CD8-positive, alpha-beta memory T cell (primary cell): ENCODE results near the gene LRRC8D. TPM values are rescaled to one million over a fixed set of nuclear protein-coding genes. Genes with fewer than 3 reads are reported as not detected.

Experiments
- CTCF ChIA-PET: fragments of 350-600 bp; sonication (Branson Sonifier 250); formaldehyde crosslinking; loops from one replicate; lab custom pipeline; 2021; ENCODE audit warnings: antibody characterized with exemption; lab: Charles Lee
- POLR2A ChIA-PET: fragments of 350-600 bp; sonication (Branson Sonifier 250); formaldehyde crosslinking; loops from one replicate; lab custom pipeline; 2021; ENCODE audit warnings: antibody characterized with exemption; lab: Charles Lee
- DNase-seq, 5 donors: peaks; one replicate each; pipeline versions ENCODE4 v3.0.0 to v3.0.0-alpha.2; 2020 to 2022; ENCODE audit warnings: mixed read lengths in 1 of 5
- H3K27ac ChIP-seq: one replicate; pipeline ENCODE4 v1.7.0; 2013; ENCODE audit warnings: low read depth, mild to moderate bottlenecking, low read length, moderate library complexity
- H3K27me3 ChIP-seq: 2 replicates; pipeline ENCODE4 v1.7.0; 2013; ENCODE audit warnings: low read length, mild to moderate bottlenecking; ENCODE audit not compliant: insufficient read depth, poor library complexity, severe bottlenecking
- H3K36me3 ChIP-seq: 2 replicates; pipeline ENCODE4 v1.7.0; 2013; ENCODE audit warnings: mild to moderate bottlenecking, low read length, moderate library complexity; ENCODE audit not compliant: insufficient read depth
- H3K4me1 ChIP-seq: 2 replicates; pipeline ENCODE4 v1.7.0; 2013; ENCODE audit warnings: mild to moderate bottlenecking, low read length, moderate library complexity; ENCODE audit not compliant: insufficient read depth
- H3K4me3 ChIP-seq: 2 replicates; pipeline ENCODE4 v1.7.0; 2013; ENCODE audit warnings: mild to moderate bottlenecking, low read length
- H3K9me3 ChIP-seq: 2 replicates; pipeline ENCODE4 v1.7.0; 2013; ENCODE audit warnings: mild to moderate bottlenecking, low read length
- H3K27ac Mint-ChIP-seq, 8 donors: one replicate each; pipeline ENCODE4 v1.8.0; 2020 to 2021; ENCODE audit warnings: mixed read lengths in 8 of 8, mild to moderate bottlenecking in 6 of 8, inconsistent platforms in 3 of 8, moderate library complexity in 3 of 8
- H3K27me3 Mint-ChIP-seq, 2 donors: one replicate each; pipeline ENCODE4 v1.8.0; 2020 to 2021; ENCODE audit warnings: mixed read lengths in 2 of 2, mild to moderate bottlenecking in 1 of 2, moderate library complexity in 1 of 2
- H3K36me3 Mint-ChIP-seq, 3 donors: one replicate each; pipeline ENCODE4 v1.8.0; 2020 to 2021; ENCODE audit warnings: mixed read lengths in 3 of 3, inconsistent platforms in 1 of 3, mild to moderate bottlenecking in 1 of 3
- H3K4me1 Mint-ChIP-seq, 3 donors: one replicate each; pipeline ENCODE4 v1.8.0; 2020 to 2021; ENCODE audit warnings: mixed read lengths in 3 of 3, inconsistent platforms in 1 of 3, mild to moderate bottlenecking in 1 of 3
- H3K4me3 Mint-ChIP-seq, 7 donors: one replicate each; pipeline ENCODE4 v1.8.0; 2020 to 2021; ENCODE audit warnings: mixed read lengths in 7 of 7, mild to moderate bottlenecking in 6 of 7, moderate library complexity in 4 of 7, inconsistent platforms in 2 of 7
- H3K9me3 Mint-ChIP-seq, 5 donors: one replicate each; pipeline ENCODE4 v1.8.0; 2020 to 2022; ENCODE audit warnings: mixed read lengths in 5 of 5, mild to moderate bottlenecking in 3 of 5, moderate library complexity in 2 of 5, inconsistent platforms in 1 of 5
- polyA plus RNA-seq: library from polyadenylated mRNA; unstranded; fragments of 300-500 nt; fragmentation: Illumina TruSeq; gene quantifications from one replicate; pipeline ENCODE4 v1.2.3, GENCODE V29; 2021
- total RNA-seq, 2 experiments: library from RNA; stranded (reverse); gene quantifications; one replicate each; pipeline ENCODE4 v1.2.3, GENCODE V29; 2021

Gene LRRC8D
- total and polyA plus RNA-seq, 3 experiments from 2014 or later = 39.0 to 56.3 (median 41.9) TPM

- no peaks in the 10 kb centered on the region for H3K9me3 ChIP-seq
- no peak overlapping the region for H3K27ac ChIP-seq
- peaks cover 12 to 34% (median 16%) of the 10 kb centered on the region in 3 donors for H3K36me3 Mint-ChIP-seq
- no peaks in the 10 kb centered on the region for H3K36me3 ChIP-seq
- no peak for DNase-seq
- peaks cover 1% of the 10 kb centered on the region for H3K4me1 ChIP-seq
- H3K27ac Mint-ChIP-seq = no peak overlapping the region
- no peak overlapping the region for H3K4me3 ChIP-seq
- ChIA-PET CTCF (no interaction called here), POLR2A (no interaction called here)
- H3K27me3 ChIP-seq = no peaks in the 10 kb centered on the region
- H3K4me3 Mint-ChIP-seq = no peak overlapping the region
- no peaks in the 10 kb centered on the region for H3K27me3 Mint-ChIP-seq
- peaks cover 44 to 60% (median 55%) of the 10 kb centered on the region in 3 donors for H3K4me1 Mint-ChIP-seq
- peaks cover 0 to 2% (median 0%) of the 10 kb centered on the region in 5 donors for H3K9me3 Mint-ChIP-seq
Observed at GRCh38 chr1:89878256-89878655, 57.4 kb downstream of the LRRC8D start.

- Histone ChIP-seq H3K36me3 (no peaks in the 10 kb centered on the region), H3K9me3 (no peaks in the 10 kb centered on the region), H3K27ac (no peak overlapping the region), H3K27me3 (no peaks in the 10 kb centered on the region), H3K4me1 (no peaks in the 10 kb centered on the region), H3K4me3 (no peak overlapping the region)
- no peak overlapping the region for H3K4me3 Mint-ChIP-seq
- CTCF ChIA-PET = interaction anchor here (2.3 kb wide), 1 partner anchor 37 kb away, joined by 8 read pairs; no protein-coding TSS in a partner anchor
- H3K27ac Mint-ChIP-seq = no peak overlapping the region
- no peaks in the 10 kb centered on the region for H3K27me3 Mint-ChIP-seq
- POLR2A ChIA-PET = no interaction called here
- peaks cover 38 to 49% (median 46%) of the 10 kb centered on the region in 3 donors for H3K4me1 Mint-ChIP-seq
- no peak for DNase-seq
- peaks cover 0 to 2% (median 0%) of the 10 kb centered on the region in 5 donors for H3K9me3 Mint-ChIP-seq
- peaks cover 12 to 40% (median 16%) of the 10 kb centered on the region in 3 donors for H3K36me3 Mint-ChIP-seq
Observed at GRCh38 chr1:89880679-89881078, 59.8 kb downstream of the LRRC8D start.

- Histone ChIP-seq H3K27ac (no peak overlapping the region), H3K9me3 (no peaks in the 10 kb centered on the region), H3K36me3 (no peaks in the 10 kb centered on the region), H3K4me1 (no peaks in the 10 kb centered on the region), H3K27me3 (no peaks in the 10 kb centered on the region), H3K4me3 (no peak overlapping the region)
- Mint-ChIP-seq H3K4me1 (peaks cover 33 to 57% (median 42%) of the 10 kb centered on the region in 3 donors), H3K9me3 (peaks cover 0 to 2% (median 0%) of the 10 kb centered on the region in 5 donors), H3K27ac (peak overlapping the region in 1 of 8 donors; percentile 58), H3K27me3 (no peaks in the 10 kb centered on the region), H3K4me3 (no peak overlapping the region), H3K36me3 (peaks cover 13 to 38% (median 16%) of the 10 kb centered on the region in 3 donors)
- ChIA-PET POLR2A (no interaction called here), CTCF (interaction anchor here (2.3 kb wide), 1 partner anchor 38 kb away, joined by 8 read pairs; no protein-coding TSS in a partner anchor)
- no peak for DNase-seq
Observed at GRCh38 chr1:89881415-89882058, 60.7 kb downstream of the LRRC8D start.

- ChIA-PET POLR2A (no interaction called here), CTCF (interaction anchor here (2.3 kb wide), 1 partner anchor 39 kb away, joined by 8 read pairs; no protein-coding TSS in a partner anchor)
- Histone ChIP-seq H3K4me1 (no peaks in the 10 kb centered on the region), H3K27me3 (no peaks in the 10 kb centered on the region), H3K9me3 (no peaks in the 10 kb centered on the region), H3K27ac (no peak overlapping the region), H3K4me3 (no peak overlapping the region), H3K36me3 (no peaks in the 10 kb centered on the region)
- DNase-seq = no peak
- Mint-ChIP-seq H3K27me3 (no peaks in the 10 kb centered on the region), H3K4me3 (no peak overlapping the region), H3K4me1 (peaks cover 34 to 57% (median 40%) of the 10 kb centered on the region in 3 donors), H3K27ac (peak overlapping the region in 1 of 8 donors; percentile 49), H3K36me3 (peaks cover 13 to 40% (median 16%) of the 10 kb centered on the region in 3 donors), H3K9me3 (peaks cover 0 to 2% (median 0%) of the 10 kb centered on the region in 5 donors)
Observed at GRCh38 chr1:89882348-89883029, 61.7 kb downstream of the LRRC8D start.

GRCh38 chr1:89883030-89883379 lies 62.2 kb downstream of the LRRC8D start:
- H3K4me1 ChIP-seq = no peaks in the 10 kb centered on the region
- no peak for DNase-seq
- ChIA-PET CTCF (interaction anchor here (2.3 kb wide), 1 partner anchor 40 kb away, joined by 8 read pairs; no protein-coding TSS in a partner anchor), POLR2A (no interaction called here)
- peaks cover 0 to 2% (median 0%) of the 10 kb centered on the region in 5 donors for H3K9me3 Mint-ChIP-seq
- H3K36me3 ChIP-seq = no peaks in the 10 kb centered on the region
- no peaks in the 10 kb centered on the region for H3K27me3 ChIP-seq
- no peak overlapping the region for H3K4me3 Mint-ChIP-seq
- peaks cover 13 to 40% (median 16%) of the 10 kb centered on the region in 3 donors for H3K36me3 Mint-ChIP-seq
- H3K4me1 Mint-ChIP-seq = peaks cover 31 to 52% (median 35%) of the 10 kb centered on the region in 3 donors
- H3K4me3 ChIP-seq = no peak overlapping the region
- H3K27ac ChIP-seq = no peak overlapping the region
- no peaks in the 10 kb centered on the region for H3K9me3 ChIP-seq
- no peaks in the 10 kb centered on the region for H3K27me3 Mint-ChIP-seq
- H3K27ac Mint-ChIP-seq = peak overlapping the region in 2 of 8 donors; percentile 49 to 72

- Mint-ChIP-seq H3K36me3 (peaks cover 13 to 34% (median 16%) of the 10 kb centered on the region in 3 donors), H3K4me1 (peaks cover 23 to 38% (median 25%) of the 10 kb centered on the region in 3 donors), H3K9me3 (peaks cover 0 to 2% (median 0%) of the 10 kb centered on the region in 5 donors), H3K27ac (peak overlapping the region in 2 of 8 donors; percentile 33 to 42), H3K27me3 (no peaks in the 10 kb centered on the region), H3K4me3 (no peak overlapping the region)
- no peaks in the 10 kb centered on the region for H3K36me3 ChIP-seq
- no peak overlapping the region for H3K27ac ChIP-seq
- no peaks in the 10 kb centered on the region for H3K4me1 ChIP-seq
- H3K27me3 ChIP-seq = no peaks in the 10 kb centered on the region
- no peak overlapping the region for H3K4me3 ChIP-seq
- POLR2A ChIA-PET = no interaction called here
- no peak for DNase-seq
- no peaks in the 10 kb centered on the region for H3K9me3 ChIP-seq
- CTCF ChIA-PET = interaction anchor here (1.5 to 1.9 kb wide), 2 partner anchors 15 to 42 kb away, joined by 3 to 6 read pairs; no protein-coding TSS in a partner anchor
Observed at GRCh38 chr1:89884718-89885596, 64.1 kb downstream of the LRRC8D start.

GRCh38 chr1:89887270-89887669 lies 66.4 kb downstream of the LRRC8D start:
- H3K4me3 Mint-ChIP-seq = no peak overlapping the region

More at GRCh38 chr1:89887270-89887669, 66.4 kb downstream of the LRRC8D start:
- peak overlapping the region; percentile 39 for H3K27ac ChIP-seq
- Mint-ChIP-seq H3K27me3 (no peaks in the 10 kb centered on the region), H3K4me1 (peaks cover 33 to 48% (median 38%) of the 10 kb centered on the region in 3 donors), H3K27ac (peak overlapping the region in 1 of 8 donors; percentile 0), H3K36me3 (peaks cover 8 to 39% (median 14%) of the 10 kb centered on the region in 3 donors), H3K9me3 (no peaks in the 10 kb centered on the region)
- no peaks in the 10 kb centered on the region for H3K4me1 ChIP-seq
- H3K27me3 ChIP-seq = no peaks in the 10 kb centered on the region
- H3K4me3 ChIP-seq = no peak overlapping the region
- POLR2A ChIA-PET = no interaction called here
- DNase-seq = no peak
- H3K36me3 ChIP-seq = no peaks in the 10 kb centered on the region
- H3K9me3 ChIP-seq = no peaks in the 10 kb centered on the region
- CTCF ChIA-PET = no interaction called here
